Activated CD4-positive, alpha-beta T cell treated with anti-CD3 and anti-CD28 coated beads for 36 hours (primary cell): ENCODE results near the gene ITGB2. TPM values are rescaled to one million over a fixed set of nuclear protein-coding genes. Genes with fewer than 3 reads are reported as not detected.

Experiments
- ATAC-seq: fragments of 200-7000 bp; cut with Tn5 transposase; one replicate; pipeline ENCODE4 v1.10.0; 2021; ENCODE audit warnings: mild to moderate bottlenecking, moderate library complexity
- CTCF ChIA-PET: fragments of 350-600 bp; sonication (Branson Sonifier 250); formaldehyde crosslinking; loops from one replicate; lab custom pipeline; 2021; ENCODE audit warnings: antibody characterized with exemption; lab: Charles Lee
- POLR2A ChIA-PET: fragments of 350-600 bp; sonication (Branson Sonifier 250); formaldehyde crosslinking; loops from one replicate; lab custom pipeline; 2021; ENCODE audit warnings: antibody characterized with exemption, inconsistent platforms; lab: Charles Lee
- DNase-seq: peaks from one replicate; pipeline ENCODE4 v3.0.0-alpha.2; 2020
- H3K27ac Mint-ChIP-seq: one replicate; pipeline ENCODE4 v1.8.0; 2021; ENCODE audit warnings: mixed read lengths
- H3K27me3 Mint-ChIP-seq: one replicate; pipeline ENCODE4 v1.8.0; 2021; ENCODE audit warnings: mixed read lengths
- H3K36me3 Mint-ChIP-seq: one replicate; pipeline ENCODE4 v1.8.0; 2021; ENCODE audit warnings: low read depth, mixed read lengths
- H3K4me1 Mint-ChIP-seq: one replicate; pipeline ENCODE4 v1.8.0; 2021; ENCODE audit warnings: mixed read lengths
- H3K4me3 Mint-ChIP-seq: one replicate; pipeline ENCODE4 v1.8.0; 2021; ENCODE audit warnings: mild to moderate bottlenecking, moderate library complexity, mixed read lengths
- H3K9me3 Mint-ChIP-seq: one replicate; pipeline ENCODE4 v1.8.0; 2021; ENCODE audit warnings: low read depth, mixed read lengths
- intact Hi-C, 2 experiments: fragments of 100-400 bp; cut with DNase I in 1 of 2; cut with micrococcal nuclease in 1 of 2; formaldehyde crosslinking; loops; one replicate each; pipeline versions ENCODE4 v1.14.2 to v1.15.1; 2022 to 2024; cut with DNase I, micrococcal nuclease
- total RNA-seq, 2 experiments: library from RNA; stranded (reverse); gene quantifications; one replicate each; pipeline ENCODE4 v1.2.3, GENCODE V29; 2021

Gene ITGB2
- 100 to 1,000 TPM; 217 to 250 TPM for total RNA-seq

- DNase-seq (peak; percentile 85), ATAC-seq (peak; percentile 73)
- H3K4me1 Mint-ChIP-seq: peaks cover 72% of the 10 kb centered on the region
- H3K27me3 Mint-ChIP-seq: no peaks in the 10 kb centered on the region
- H3K36me3 Mint-ChIP-seq: peaks cover 41% of the 10 kb centered on the region
- ChIA-PET POLR2A (interaction anchor here (0.6 to 0.7 kb wide), 3 partner anchors 10 to 156 kb away, joined by 3 read pairs; partner anchors contain the start of gene SLX9), CTCF (interaction anchor here (0.6 to 1.4 kb wide), 5 partner anchors 10 to 661 kb away, joined by 3 to 9 read pairs (median 3); no protein-coding TSS in a partner anchor)
- no peaks in the 10 kb centered on the region for H3K9me3 Mint-ChIP-seq
- peak within 1 kb of the TSS; percentile 90 for H3K4me3 Mint-ChIP-seq
- peak within 1 kb of the TSS; percentile 96 for H3K27ac Mint-ChIP-seq
- intact Hi-C loops: loop anchor here (1.0 to 10.0 kb wide), 5 partner anchors 10 to 906 kb away; partner anchors contain the start of genes PTTG1IP (in 1 of the 2), TRAPPC10 (in 1 of the 2) and UBE2G2 (in 1 of the 2)
Observed at GRCh38 chr21:44920694-44921604, at the start of gene ITGB2. Gene ITGB2, minus strand, starts transcription at chr21:44920899. Its CDS starts 10,117 bp downstream, at chr21:44910782.

DNA sequence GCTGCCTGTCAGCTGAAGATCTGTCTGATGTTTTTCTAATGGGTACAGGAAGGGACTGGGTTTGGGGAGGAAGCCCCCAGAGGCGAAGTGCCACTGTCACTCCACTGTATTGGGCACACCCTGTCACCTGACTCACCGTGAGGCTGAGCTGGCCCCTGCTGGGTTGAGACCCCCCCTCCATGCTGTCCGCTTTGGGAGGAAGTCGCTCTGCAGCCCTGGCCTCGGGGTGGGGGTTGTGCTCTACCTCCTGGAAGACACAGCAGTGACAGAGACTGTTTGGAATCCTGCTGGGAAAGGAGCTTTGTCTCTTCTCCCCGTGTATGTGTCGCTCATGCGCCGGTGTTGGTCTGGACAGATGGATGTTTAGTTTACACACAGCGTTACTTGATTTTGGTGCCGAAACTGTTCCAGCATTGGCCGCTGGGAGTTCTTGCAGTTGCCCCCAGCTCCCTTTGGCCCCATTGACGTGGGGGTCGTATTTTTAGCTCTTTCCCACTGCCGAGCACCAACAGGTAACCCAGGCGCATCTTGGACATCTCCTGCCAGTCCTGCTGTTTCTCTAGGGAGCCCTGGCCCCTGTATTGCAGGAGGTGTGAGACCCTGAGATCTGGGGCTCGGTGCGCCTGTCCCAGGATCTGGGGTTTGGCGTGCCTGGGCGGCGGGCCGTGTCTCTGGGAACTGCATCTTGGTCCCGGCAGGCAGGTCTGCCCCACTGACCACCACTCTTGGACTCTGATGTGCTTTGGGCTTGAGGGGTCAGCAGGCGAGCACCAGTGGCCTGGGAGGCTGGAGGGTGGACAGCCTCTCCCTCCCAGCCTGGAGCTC, 49.4 kb upstream of the ITGB2 start:
- no peak overlapping the region for H3K27ac Mint-ChIP-seq
- H3K36me3 Mint-ChIP-seq: peaks cover 13% of the 10 kb centered on the region
- ATAC-seq (no peak), DNase-seq (no peak)
- intact Hi-C loops: no loop called here
- no peaks in the 10 kb centered on the region for H3K27me3 Mint-ChIP-seq
- ChIA-PET POLR2A (no interaction called here), CTCF (interaction anchor here (0.9 to 1.9 kb wide), 3 partner anchors 20 to 158 kb away, joined by 3 to 5 read pairs (median 3); no protein-coding TSS in a partner anchor)
- H3K4me3 Mint-ChIP-seq: no peak overlapping the region
- peaks cover 24% of the 10 kb centered on the region for H3K4me1 Mint-ChIP-seq
- no peaks in the 10 kb centered on the region for H3K9me3 Mint-ChIP-seq

DNA sequence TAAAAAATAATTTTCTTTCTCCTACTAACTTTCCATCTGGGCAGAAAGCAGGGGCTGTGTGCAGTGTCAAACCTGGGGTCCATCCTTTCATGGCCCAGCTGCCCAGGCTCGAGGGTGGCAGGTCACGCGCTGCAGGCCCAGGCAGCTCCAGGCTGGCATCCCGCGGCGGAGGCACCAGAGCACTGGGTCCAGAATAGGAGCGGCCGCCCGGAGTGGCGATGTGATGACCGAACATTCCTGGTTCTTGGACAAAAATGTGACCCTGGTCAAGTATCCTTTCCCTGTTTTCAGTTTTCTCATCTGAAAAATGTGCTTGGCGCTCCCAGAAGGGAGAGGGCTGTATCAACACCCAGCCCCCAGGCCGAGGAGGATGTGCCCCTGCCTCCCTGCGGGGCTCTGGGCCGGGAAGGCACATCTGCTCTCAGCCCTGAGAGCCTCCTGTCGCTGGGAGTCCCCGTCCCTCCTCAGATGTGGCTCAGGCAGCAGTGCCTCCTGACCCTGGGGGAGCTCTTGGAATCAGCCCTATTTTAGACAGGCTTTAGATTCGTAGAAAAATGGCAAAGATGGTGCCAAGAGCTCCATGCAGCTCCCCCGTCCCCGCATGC, 48.5 kb upstream of the ITGB2 start:
- ATAC-seq (no peak), DNase-seq (no peak)
- Mint-ChIP-seq H3K36me3 (peaks cover 15% of the 10 kb centered on the region), H3K4me1 (peaks cover 33% of the 10 kb centered on the region), H3K27me3 (no peaks in the 10 kb centered on the region), H3K27ac (no peak overlapping the region), H3K4me3 (no peak overlapping the region), H3K9me3 (no peaks in the 10 kb centered on the region)
- intact Hi-C loops: no loop called here
- ChIA-PET CTCF (interaction anchor here (0.9 to 1.9 kb wide), 2 partner anchors 19 to 159 kb away, joined by 3 to 5 read pairs; no protein-coding TSS in a partner anchor), POLR2A (no interaction called here)

- intact Hi-C loops: no loop called here
- CTCF ChIA-PET: interaction anchor here (0.6 to 0.8 kb wide), 2 partner anchors 161 to 234 kb away, joined by 3 to 5 read pairs; no protein-coding TSS in a partner anchor
- Mint-ChIP-seq H3K27me3 (no peaks in the 10 kb centered on the region), H3K36me3 (peaks cover 18% of the 10 kb centered on the region), H3K4me1 (peaks cover 41% of the 10 kb centered on the region), H3K4me3 (no peak overlapping the region), H3K9me3 (no peaks in the 10 kb centered on the region), H3K27ac (no peak overlapping the region)
- POLR2A ChIA-PET: no interaction called here
- ATAC-seq (no peak), DNase-seq (no peak)
Observed at GRCh38 chr21:44967082-44968047, 46.7 kb upstream of the ITGB2 start.

- ATAC-seq: no peak
- ChIA-PET CTCF (interaction anchor here (0.6 to 1.3 kb wide), 5 partner anchors 17 to 235 kb away, joined by 3 to 6 read pairs (median 5); no protein-coding TSS in a partner anchor), POLR2A (no interaction called here)
- Mint-ChIP-seq H3K4me3 (no peak overlapping the region), H3K27ac (no peak overlapping the region), H3K36me3 (peaks cover 23% of the 10 kb centered on the region), H3K4me1 (peaks cover 41% of the 10 kb centered on the region), H3K27me3 (no peaks in the 10 kb centered on the region), H3K9me3 (no peaks in the 10 kb centered on the region)
- DNase-seq: no peak
- intact Hi-C loops: no loop called here
Observed at GRCh38 chr21:44966135-44967081, 45.7 kb upstream of the ITGB2 start.

DNA sequence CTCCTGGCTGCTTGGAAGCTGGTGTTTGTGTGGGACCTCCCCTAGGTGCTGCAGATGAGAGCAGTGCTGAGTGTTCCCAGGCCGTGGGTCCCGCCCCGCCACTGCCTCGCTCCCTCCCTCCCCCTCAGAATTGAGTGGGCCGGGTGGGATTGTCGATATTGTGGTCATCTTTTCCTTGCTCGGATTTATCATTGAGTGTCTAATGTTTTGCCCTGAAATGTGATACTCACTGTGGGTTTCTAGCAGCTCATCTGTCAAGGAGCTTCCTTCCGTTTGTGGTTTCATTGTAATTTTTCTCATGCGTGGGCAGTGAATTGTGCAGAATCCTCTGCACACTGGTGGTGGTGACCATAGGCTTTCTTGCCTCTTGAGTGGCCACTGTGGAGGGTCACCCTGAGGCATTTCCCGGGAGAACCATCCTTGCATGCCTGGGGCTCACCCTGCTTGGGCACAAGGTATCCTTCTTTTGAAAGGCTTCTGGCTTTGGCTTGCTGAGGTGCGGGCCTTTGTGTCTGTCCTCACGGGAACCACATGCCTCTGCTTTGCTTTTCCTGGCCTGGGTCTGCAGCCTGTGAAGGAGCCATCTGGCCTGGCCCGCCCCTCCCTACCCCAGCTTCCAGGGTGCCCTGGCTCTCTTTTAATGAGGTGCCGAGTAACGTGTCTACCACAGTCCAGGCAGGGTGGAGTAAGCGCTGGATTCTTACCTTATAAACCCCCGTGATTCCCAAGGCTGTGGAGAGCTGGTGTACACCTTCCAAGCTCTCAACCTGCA, 44.7 kb upstream of the ITGB2 start:
- Mint-ChIP-seq H3K4me1 (peaks cover 41% of the 10 kb centered on the region), H3K27ac (no peak overlapping the region), H3K4me3 (no peak overlapping the region), H3K36me3 (peaks cover 31% of the 10 kb centered on the region), H3K9me3 (no peaks in the 10 kb centered on the region), H3K27me3 (no peaks in the 10 kb centered on the region)
- DNase-seq (peak; percentile 55), ATAC-seq (peak; percentile 76)
- intact Hi-C loops: no loop called here
- POLR2A ChIA-PET: no interaction called here
- CTCF ChIA-PET: interaction anchor here (0.8 to 1.3 kb wide), 5 partner anchors 16 to 173 kb away, joined by 3 to 6 read pairs (median 5); no protein-coding TSS in a partner anchor

GRCh38 chr21:44964381-44964780, 43.7 kb upstream of the ITGB2 start:
- DNase-seq (no peak), ATAC-seq (no peak)
- H3K36me3 Mint-ChIP-seq: peaks cover 33% of the 10 kb centered on the region
- H3K9me3 Mint-ChIP-seq: no peaks in the 10 kb centered on the region
- peaks cover 39% of the 10 kb centered on the region for H3K4me1 Mint-ChIP-seq
- intact Hi-C loops: loop anchor here in 1 of 2 experiments (5.0 kb wide), 1 partner anchor 173 kb away; no protein-coding TSS in a partner anchor
- H3K4me3 Mint-ChIP-seq: no peak overlapping the region
- no peak overlapping the region for H3K27ac Mint-ChIP-seq
- CTCF ChIA-PET: interaction anchor here (1.0 to 1.8 kb wide), 6 partner anchors 14 to 174 kb away, joined by 3 to 9 read pairs (median 4); partner anchors contain the start of gene SLX9
- POLR2A ChIA-PET: no interaction called here
- no peaks in the 10 kb centered on the region for H3K27me3 Mint-ChIP-seq

DNA sequence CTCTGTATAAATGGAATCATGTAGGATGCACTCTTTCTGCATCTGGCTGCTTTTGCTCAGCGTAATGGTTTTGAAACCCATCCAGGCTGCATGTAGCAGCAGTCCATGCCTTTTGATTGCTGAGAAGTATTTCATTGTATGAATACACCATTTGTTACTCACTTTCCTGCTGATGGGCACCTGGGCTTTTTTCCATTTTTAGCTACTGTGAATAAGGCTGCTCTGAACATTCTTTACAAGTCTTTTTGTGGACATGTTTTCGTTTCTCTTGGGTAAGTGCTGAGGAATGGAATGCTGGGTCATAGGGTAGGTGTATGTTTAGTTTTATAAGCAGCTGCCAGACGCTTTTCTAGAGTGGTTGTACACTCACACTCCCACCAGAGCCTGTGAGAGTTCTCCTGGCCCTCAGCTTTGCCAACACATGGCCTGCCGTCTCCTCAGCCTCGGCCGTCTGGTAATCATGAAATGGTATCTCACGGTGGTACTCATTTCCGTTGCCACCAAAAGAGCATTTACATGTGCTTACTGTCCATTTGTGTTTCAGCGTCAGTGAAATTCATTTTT, 41.8 kb upstream of the ITGB2 start:
- POLR2A ChIA-PET: no interaction called here
- H3K27ac Mint-ChIP-seq: no peak overlapping the region
- H3K36me3 Mint-ChIP-seq: peaks cover 30% of the 10 kb centered on the region
- intact Hi-C loops: loop anchor here in 1 of 2 experiments (5.0 kb wide), 1 partner anchor 175 kb away; no protein-coding TSS in a partner anchor
- H3K4me1 Mint-ChIP-seq: peaks cover 32% of the 10 kb centered on the region
- CTCF ChIA-PET: interaction anchor here (1.2 to 2.4 kb wide), 2 partner anchors 14 to 174 kb away, joined by 3 to 11 read pairs; no protein-coding TSS in a partner anchor
- H3K4me3 Mint-ChIP-seq: no peak overlapping the region
- DNase-seq (no peak), ATAC-seq (no peak)
- H3K27me3 Mint-ChIP-seq: no peaks in the 10 kb centered on the region
- no peaks in the 10 kb centered on the region for H3K9me3 Mint-ChIP-seq
